ENCODE results near the gene FEZF1.

The FEZF1 gene

GRCh38 chr7:122258971-122259370, 45.6 kb downstream of the FEZF1 start:
- TF ChIP-seq, protein P1, sequence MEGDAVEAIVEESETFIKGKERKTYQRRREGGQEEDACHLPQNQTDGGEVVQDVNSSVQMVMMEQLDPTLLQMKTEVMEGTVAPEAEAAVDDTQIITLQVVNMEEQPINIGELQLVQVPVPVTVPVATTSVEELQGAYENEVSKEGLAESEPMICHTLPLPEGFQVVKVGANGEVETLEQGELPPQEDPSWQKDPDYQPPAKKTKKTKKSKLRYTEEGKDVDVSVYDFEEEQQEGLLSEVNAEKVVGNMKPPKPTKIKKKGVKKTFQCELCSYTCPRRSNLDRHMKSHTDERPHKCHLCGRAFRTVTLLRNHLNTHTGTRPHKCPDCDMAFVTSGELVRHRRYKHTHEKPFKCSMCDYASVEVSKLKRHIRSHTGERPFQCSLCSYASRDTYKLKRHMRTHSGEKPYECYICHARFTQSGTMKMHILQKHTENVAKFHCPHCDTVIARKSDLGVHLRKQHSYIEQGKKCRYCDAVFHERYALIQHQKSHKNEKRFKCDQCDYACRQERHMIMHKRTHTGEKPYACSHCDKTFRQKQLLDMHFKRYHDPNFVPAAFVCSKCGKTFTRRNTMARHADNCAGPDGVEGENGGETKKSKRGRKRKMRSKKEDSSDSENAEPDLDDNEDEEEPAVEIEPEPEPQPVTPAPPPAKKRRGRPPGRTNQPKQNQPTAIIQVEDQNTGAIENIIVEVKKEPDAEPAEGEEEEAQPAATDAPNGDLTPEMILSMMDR (IDR thresholded peaks at IDR 0.05; ENCODE audit: low read depth, low read length) = no peak
- no peak for TF ChIP-seq POLR2A (IDR thresholded peaks at IDR 0.05; ENCODE audit: extremely low read depth, insufficient read length)
- TF ChIP-seq MAX (IDR thresholded peaks at IDR 0.05; ENCODE audit: low read depth, low read length) = no peak
- TF ChIP-seq MYC (IDR thresholded peaks at IDR 0.05; ENCODE audit: low read depth, low read length) = no peak
- DNase-seq (ENCODE audit: low read depth) = no peak

GRCh38 chr7:122257056-122257455, 47.5 kb downstream of the FEZF1 start:
- DNase-seq (ENCODE audit: low read depth) = no peak
- TF ChIP-seq MYC (IDR thresholded peaks at IDR 0.05; ENCODE audit: low read depth, low read length) (no peak), POLR2A (IDR thresholded peaks at IDR 0.05; ENCODE audit: extremely low read depth, insufficient read length) (no peak), MAX (IDR thresholded peaks at IDR 0.05; ENCODE audit: low read depth, low read length) (no peak)
- TF ChIP-seq, protein P1 (IDR thresholded peaks at IDR 0.05; ENCODE audit: low read depth, low read length) = no peak
- H3K4me3 ChIP-seq (ENCODE audit: low read depth, low read length) = no peak overlapping the region

More at GRCh38 chr7:122258971-122259370, 45.6 kb downstream of the FEZF1 start:
- H3K4me3 ChIP-seq (ENCODE audit: low read depth, low read length) = no peak overlapping the region

DNA sequence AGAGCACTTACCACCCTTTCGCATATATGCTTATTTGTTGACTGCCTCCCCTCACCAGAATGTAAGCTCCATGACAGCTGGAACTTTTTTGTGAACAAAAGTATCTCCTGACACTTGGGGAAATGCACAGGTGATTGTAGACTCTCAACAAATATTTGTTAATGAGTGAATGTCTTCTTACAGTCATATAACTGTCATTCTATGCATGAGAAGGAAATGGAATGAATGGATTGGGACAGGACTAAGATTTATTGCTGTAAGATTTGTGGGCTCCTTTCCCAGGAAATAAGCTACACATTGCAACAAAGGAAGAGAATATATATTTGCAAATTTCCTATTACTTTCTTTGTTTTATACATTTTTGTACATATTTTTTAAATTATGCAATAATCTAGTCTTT, 48.5 kb downstream of the FEZF1 start:
- TF ChIP-seq POLR2A (IDR thresholded peaks at IDR 0.05; ENCODE audit: extremely low read depth, insufficient read length) (no peak), MYC (IDR thresholded peaks at IDR 0.05; ENCODE audit: low read depth, low read length) (no peak), MAX (IDR thresholded peaks at IDR 0.05; ENCODE audit: low read depth, low read length) (no peak)
- TF ChIP-seq, protein P1 (IDR thresholded peaks at IDR 0.05; ENCODE audit: low read depth, low read length) = no peak

DNA sequence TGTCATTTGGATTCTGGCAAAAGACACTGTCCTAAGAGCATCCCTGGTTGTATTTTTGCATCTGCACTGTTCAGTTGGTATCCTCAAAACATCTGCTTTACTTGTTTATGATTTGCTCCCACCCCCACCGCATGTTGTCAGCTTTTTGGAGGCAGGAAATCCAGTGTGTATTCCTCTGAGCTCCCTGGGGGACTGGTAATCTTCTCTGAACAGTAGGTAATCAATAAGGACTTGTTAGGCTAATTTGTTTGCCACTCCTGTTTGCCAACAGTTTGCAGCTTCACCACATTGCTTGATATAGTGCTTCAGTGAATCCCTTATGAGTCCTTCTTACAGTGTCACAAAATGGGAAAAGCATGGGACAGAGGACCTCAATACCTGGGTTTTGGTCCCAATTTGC, 49.1 kb downstream of the FEZF1 start:
- H3K4me3 ChIP-seq (ENCODE audit: low read depth, low read length) = no peak overlapping the region
- TF ChIP-seq POLR2A (IDR thresholded peaks at IDR 0.05; ENCODE audit: extremely low read depth, insufficient read length) = no peak
- no peak for TF ChIP-seq MAX (IDR thresholded peaks at IDR 0.05; ENCODE audit: low read depth, low read length)
- TF ChIP-seq, protein P1 (IDR thresholded peaks at IDR 0.05; ENCODE audit: low read depth, low read length) = no peak
- TF ChIP-seq MYC (IDR thresholded peaks at IDR 0.05; ENCODE audit: low read depth, low read length) = no peak
- DNase-seq (ENCODE audit: low read depth) = no peak

More for the DNA sequence above, 48.5 kb downstream of the FEZF1 start:
- no peak overlapping the region for H3K4me3 ChIP-seq (ENCODE audit: low read depth, low read length)
- no peak for DNase-seq (ENCODE audit: low read depth)
